SIG-M5 treated with dmso at 0.1 percent for 504 hours (cell line): ENCODE data around the gene ATRNL1.

Experiments used
- DNase-seq: peaks from one replicate; lab custom pipeline; 2025; ENCODE audit not compliant: unreplicated experiment; lab: John Stamatoyannopoulos, UW

ATRNL1 gene

GRCh38 chr10:115974816-115975430, 881.8 kb downstream of the ATRNL1 start:
- DNase-seq, result no peak

GRCh38 chr10:115975506-115975905, 882.3 kb downstream of the ATRNL1 start:
- no peak for DNase-seq

- no peak for DNase-seq
These were observed 883.2 kb downstream of the ATRNL1 start for GRCh38 chr10:115976342-115976741.

DNA sequence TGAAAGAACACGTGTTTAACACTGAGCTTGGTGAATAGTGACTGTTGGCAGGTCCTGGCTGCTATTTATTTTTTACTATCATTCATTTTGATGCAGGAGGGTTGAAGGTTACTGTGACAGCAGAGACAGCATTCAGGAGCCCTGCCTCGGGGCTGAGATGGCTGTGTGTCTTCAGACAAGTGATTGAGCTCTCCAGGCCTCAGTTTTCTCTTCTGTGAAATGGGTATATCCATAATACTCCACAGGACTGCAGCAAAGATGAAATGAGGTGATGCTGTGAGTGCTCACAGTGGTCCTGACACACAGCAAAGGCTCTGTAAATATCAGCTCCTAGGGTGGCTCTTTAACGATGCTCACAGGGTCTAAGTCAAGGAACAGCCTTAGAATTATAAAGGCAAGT, 884.7 kb downstream of the ATRNL1 start:
- DNase-seq, result no peak

DNA sequence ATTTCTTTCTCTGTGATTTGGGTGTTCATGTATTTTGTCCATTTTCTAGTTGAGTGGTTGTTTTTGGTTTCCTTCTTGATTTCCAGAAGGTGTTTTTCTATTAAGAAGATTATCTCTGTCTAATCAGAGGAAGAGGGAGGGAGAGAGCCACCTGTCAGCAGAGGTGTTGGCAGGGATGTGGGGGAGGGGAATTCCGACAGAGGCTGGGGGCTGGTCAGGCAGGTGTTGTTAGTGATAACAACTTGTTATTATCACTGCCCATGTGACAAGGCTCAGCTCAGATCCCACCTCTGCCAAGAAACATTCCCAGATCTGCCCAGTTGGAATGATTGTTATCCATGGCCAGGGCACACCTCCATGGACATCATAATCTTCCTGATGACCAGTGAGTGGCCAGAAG, 886.4 kb downstream of the ATRNL1 start:
- no peak for DNase-seq

GRCh38 chr10:115980470-115980869, 887.3 kb downstream of the ATRNL1 start:
- DNase-seq, result no peak

- no peak for DNase-seq
These were observed 887.9 kb downstream of the ATRNL1 start for GRCh38 chr10:115981081-115981480.

DNA sequence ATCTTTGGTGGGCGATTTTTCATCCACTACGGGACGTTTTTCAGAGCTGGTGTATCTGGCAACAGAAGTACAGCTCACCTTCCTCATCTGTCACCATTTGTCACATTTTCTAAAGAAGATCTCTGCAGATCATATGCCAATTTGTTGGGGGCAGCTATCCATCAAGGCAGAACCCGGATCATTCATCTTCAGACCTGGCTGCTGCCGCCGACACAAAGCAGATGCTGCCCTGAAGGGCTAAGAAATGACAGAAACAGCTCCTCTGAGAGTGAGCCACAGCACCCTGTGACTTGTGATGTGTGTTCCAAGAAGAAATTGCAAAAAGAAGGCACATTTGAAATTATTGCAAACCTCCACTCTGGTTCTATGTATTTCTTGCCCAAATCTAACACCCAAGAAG, 888.9 kb downstream of the ATRNL1 start:
- no peak for DNase-seq

GRCh38 chr10:115982526-115982925, 889.4 kb downstream of the ATRNL1 start:
- no peak for DNase-seq

DNA sequence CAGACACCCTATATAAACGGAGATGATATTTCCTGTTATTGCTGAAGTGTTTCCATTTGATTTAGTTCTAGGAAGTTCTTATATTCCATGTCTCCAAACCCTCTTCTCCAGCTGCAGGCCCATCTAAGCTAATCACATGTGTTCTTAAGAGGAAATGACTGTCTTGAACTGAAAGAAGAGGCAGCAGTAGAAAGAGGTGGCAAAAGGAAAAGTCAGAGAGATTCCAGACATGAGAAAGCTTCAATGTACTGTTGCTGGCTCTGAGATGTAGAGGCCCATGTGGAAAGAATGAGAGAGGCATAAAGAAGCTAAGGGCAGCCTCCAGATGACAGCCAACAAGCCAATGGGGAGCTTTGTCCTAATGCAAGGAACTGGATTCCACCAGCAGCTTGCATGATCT, 892.6 kb downstream of the ATRNL1 start:
- no peak for DNase-seq

DNA sequence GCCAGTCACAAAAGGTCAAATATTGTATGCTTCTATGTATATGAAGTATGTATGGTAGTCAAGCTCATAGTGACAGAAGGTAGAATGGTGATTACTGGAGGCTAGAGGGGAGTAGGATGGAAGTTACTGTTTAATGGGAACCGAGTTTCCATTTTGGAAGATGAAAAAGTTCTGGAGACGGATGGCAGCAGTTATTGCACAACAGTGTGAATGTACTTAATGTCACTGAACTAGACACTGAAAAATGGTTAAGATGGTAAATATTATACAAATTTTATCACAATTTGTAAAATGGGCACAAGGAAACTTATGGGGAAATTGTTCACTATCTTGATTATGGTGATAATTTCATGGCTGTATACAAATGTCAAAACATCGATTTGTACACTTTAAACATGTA, 895.2 kb downstream of the ATRNL1 start:
- DNase-seq, result no peak

DNA sequence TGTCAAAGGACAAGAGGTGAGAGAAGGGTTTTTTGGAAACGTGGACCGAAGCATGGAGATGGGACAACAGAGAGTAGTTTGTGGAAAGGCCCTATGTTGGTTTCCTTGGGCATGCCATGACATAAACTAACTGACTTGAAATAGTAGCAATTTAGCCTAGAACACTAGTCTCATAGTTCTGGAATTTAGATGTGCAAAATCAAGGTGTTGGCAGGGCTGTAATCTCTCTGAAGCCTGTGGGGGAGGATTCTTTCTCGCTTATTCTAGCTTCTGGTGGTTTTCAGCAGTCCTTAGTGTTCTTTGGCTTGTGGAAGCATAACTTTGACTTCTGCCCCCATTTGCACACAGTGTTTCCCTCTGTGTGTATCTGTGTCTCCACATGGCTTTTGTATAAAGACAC, 896.5 kb downstream of the ATRNL1 start:
- DNase-seq, result no peak

DNA sequence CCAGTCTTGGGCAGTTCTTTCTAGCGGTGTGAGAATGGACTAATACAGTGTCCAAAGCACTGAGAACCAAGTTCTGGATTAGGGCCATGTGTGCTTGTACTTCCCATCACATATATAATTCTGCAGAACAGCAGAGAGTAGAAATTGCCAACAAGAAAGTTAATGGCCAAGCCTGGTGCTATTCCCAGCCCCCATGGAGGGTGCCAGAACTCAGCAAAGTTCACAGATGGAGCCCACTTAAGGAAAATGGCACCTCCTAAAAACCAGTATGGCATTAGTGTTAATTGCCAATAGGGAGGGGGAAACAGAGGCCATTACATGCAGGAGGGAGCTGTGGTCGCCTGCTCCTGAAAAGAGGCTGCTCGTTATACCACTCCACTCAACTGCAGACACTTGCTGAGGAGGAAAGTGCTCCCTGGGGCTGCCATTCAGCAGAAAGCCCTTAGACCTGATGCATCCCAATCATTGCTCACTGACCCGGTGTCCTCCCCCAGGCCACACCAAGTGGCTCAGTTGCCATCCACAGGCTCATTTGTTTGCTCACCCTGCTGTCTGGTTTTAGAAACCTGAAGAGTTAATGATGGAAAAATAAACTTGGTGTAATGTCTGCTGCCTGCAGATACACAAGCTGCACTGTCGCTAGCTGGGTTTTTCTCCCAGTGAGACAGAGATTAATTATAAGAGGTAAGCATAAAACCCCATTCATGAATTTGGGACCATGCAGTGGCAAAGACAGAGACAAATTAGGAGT, 899.2 kb downstream of the ATRNL1 start:
- no peak for DNase-seq

GRCh38 chr10:115996031-115996430, 902.9 kb downstream of the ATRNL1 start:
- DNase-seq, result no peak

DNA sequence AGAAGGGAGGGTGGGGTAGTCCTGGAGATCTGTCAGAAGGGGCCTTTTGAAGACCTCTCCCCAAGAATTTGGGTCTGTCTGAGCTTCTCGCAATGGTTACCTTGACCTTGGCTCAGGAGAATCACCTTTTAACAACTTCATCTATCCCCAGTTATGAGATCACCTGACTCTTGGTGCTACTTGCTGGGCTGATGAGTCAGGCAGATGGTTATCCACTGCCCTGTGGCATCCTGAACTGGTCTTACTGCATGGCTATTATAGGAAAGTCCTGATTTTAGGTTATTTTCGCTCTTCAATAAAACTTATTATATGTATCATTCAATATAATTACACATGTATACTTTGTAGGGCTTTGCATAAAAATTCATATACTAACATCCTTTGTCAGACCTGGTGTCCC, 905.1 kb downstream of the ATRNL1 start:
- no peak for DNase-seq
